ENCODE results near the gene TSPYL2.

DNA sequence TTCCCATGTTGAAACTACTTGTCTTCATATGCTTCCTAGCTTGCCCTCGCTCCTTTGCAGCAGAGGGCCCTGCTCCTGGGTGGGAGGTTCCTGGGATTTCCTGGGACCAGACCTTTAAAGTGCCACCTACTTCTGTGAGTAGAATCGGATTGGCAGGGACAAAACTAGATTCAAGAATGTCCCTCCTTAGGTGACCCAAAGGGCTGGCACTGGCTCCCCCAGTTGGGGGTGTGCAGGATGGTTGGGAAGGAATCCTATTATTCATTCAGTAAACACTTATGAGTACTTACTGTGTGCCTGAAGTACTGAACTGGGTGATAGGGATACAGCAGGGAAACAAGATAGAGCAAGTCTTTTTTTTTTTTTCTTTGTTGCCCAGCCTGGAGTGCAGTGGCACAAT, 9.2 kb downstream of the TSPYL2 start:
- TF ChIP-seq, protein P1, sequence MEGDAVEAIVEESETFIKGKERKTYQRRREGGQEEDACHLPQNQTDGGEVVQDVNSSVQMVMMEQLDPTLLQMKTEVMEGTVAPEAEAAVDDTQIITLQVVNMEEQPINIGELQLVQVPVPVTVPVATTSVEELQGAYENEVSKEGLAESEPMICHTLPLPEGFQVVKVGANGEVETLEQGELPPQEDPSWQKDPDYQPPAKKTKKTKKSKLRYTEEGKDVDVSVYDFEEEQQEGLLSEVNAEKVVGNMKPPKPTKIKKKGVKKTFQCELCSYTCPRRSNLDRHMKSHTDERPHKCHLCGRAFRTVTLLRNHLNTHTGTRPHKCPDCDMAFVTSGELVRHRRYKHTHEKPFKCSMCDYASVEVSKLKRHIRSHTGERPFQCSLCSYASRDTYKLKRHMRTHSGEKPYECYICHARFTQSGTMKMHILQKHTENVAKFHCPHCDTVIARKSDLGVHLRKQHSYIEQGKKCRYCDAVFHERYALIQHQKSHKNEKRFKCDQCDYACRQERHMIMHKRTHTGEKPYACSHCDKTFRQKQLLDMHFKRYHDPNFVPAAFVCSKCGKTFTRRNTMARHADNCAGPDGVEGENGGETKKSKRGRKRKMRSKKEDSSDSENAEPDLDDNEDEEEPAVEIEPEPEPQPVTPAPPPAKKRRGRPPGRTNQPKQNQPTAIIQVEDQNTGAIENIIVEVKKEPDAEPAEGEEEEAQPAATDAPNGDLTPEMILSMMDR (IDR thresholded peaks at IDR 0.05): no peak
- no peak for TF ChIP-seq CEBPB (IDR thresholded peaks at IDR 0.05)
- TF ChIP-seq RFX5 (IDR thresholded peaks at IDR 0.05): no peak
- no peak for TF ChIP-seq RARB (CRISPR knock-in tag; IDR thresholded peaks at IDR 0.05)
- no peak for TF ChIP-seq JUNB (IDR thresholded peaks at IDR 0.05)
- no peak for TF ChIP-seq PHF8 (IDR thresholded peaks at IDR 0.05; ENCODE audit: borderline replicate concordance, low read depth)
